HG03520 (cell line): ENCODE results near the gene CAPNS2.
"Not testable (repeated sequence)": the region's sequence is repeated elsewhere in the genome, so short reads cannot be mapped to it uniquely, and the experiment has no call there.

Source experiments
- ATAC-seq: cut with Tn5 transposase; IDR thresholded peaks from one replicate; pipeline ENCODE4 v1.9.1; 2021; ENCODE audit warnings: mild to moderate bottlenecking, moderate library complexity; ENCODE audit not compliant: unreplicated experiment

Gene CAPNS2

GRCh38 chr16:55567382-55567781 is 898 bp downstream of the CAPNS2 start:
- no peak for ATAC-seq

- no peak for ATAC-seq
Measured at GRCh38 chr16:55568207-55568606, 1.7 kb downstream of the CAPNS2 start.

- ATAC-seq = no peak
Measured at GRCh38 chr16:55569025-55569424, 2.5 kb downstream of the CAPNS2 start.

- ATAC-seq = no peak
Measured at GRCh38 chr16:55570159-55570558, 3.7 kb downstream of the CAPNS2 start.

- ATAC-seq = no peak
Measured at GRCh38 chr16:55571191-55571897, 4.9 kb downstream of the CAPNS2 start.

- ATAC-seq = no peak
Measured at GRCh38 chr16:55572439-55572838, 6.0 kb downstream of the CAPNS2 start.

GRCh38 chr16:55574811-55575210 is 8.3 kb downstream of the CAPNS2 start:
- no peak for ATAC-seq

GRCh38 chr16:55575496-55575895 is 9.0 kb downstream of the CAPNS2 start:
- no peak for ATAC-seq

GRCh38 chr16:55576384-55576783 is 9.9 kb downstream of the CAPNS2 start:
- no peak for ATAC-seq

GRCh38 chr16:55577887-55578286 is 11.4 kb downstream of the CAPNS2 start:
- no peak for ATAC-seq

GRCh38 chr16:55585631-55586030 is 19.1 kb downstream of the CAPNS2 start:
- ATAC-seq = no peak

- no peak for ATAC-seq
Measured at GRCh38 chr16:55588799-55589198, 22.3 kb downstream of the CAPNS2 start.

GRCh38 chr16:55592306-55592705 is 25.8 kb downstream of the CAPNS2 start:
- no peak for ATAC-seq

GRCh38 chr16:55597928-55598327 is 31.4 kb downstream of the CAPNS2 start:
- ATAC-seq = no peak

- ATAC-seq = no peak
Measured at GRCh38 chr16:55605754-55606336, 39.4 kb downstream of the CAPNS2 start.

GRCh38 chr16:55613613-55614335 is 47.3 kb downstream of the CAPNS2 start:
- ATAC-seq = no peak

- no peak for ATAC-seq
Measured at GRCh38 chr16:55615071-55615470, 48.6 kb downstream of the CAPNS2 start.

GRCh38 chr16:55615670-55616069 is 49.2 kb downstream of the CAPNS2 start:
- ATAC-seq = not testable (repeated sequence)
